Panc1 (cell line): Measurements from ENCODE around the gene CIBAR2. TPM values are rescaled to one million over a fixed set of nuclear protein-coding genes. Genes with fewer than 3 reads are reported as not detected.

Experiments
- ATAC-seq: fragments of 200-7000 bp; cut with Tn5 transposase; 2 replicates; pipeline ENCODE4 v1.9.1; 2020; ENCODE audit warnings: mild to moderate bottlenecking, moderate library complexity
- BruUV-seq: library from RNA; stranded (reverse); fragments of 400-500 nt; replicated peaks from 2 replicates; lab custom pipeline; 2021; lab: Mats Ljungman, UMichigan
- CTCF ChIA-PET: fragments of 300-600 bp; sonication (Branson Sonifier 250); formaldehyde crosslinking; loops from one replicate; lab custom pipeline; 2022; ENCODE audit warnings: antibody characterized with exemption; lab: Charles Lee
- POLR2A ChIA-PET: fragments of 300-600 bp; sonication (Branson Sonifier 250); formaldehyde crosslinking; loops from one replicate; lab custom pipeline; 2022; ENCODE audit warnings: antibody characterized with exemption; lab: Charles Lee
- DNase-seq: peaks from one replicate; pipeline ENCODE4 v3.0.0-alpha.2; 2010; ENCODE audit warnings: low read depth, low spot score
- H3K27ac ChIP-seq: 2 replicates; pipeline ENCODE4 v1.5.1; 2011; ENCODE audit warnings: mild to moderate bottlenecking, low read length, inconsistent platforms
- H3K27me3 ChIP-seq: fragments of 200-500 bp; sonication (Bioruptor generic); 2 replicates; pipeline ENCODE4 v1.6.0; 2014; ENCODE audit warnings: low read length, inconsistent platforms; ENCODE audit not compliant: control insufficient read depth, insufficient read depth
- H3K36me3 ChIP-seq: fragments of 200-500 bp; sonication (Bioruptor generic); 2 replicates; pipeline ENCODE4 v1.5.1; 2014; ENCODE audit warnings: inconsistent platforms, mild to moderate bottlenecking, low read length, moderate library complexity; ENCODE audit not compliant: control insufficient read depth, insufficient read depth
- H3K4me1 ChIP-seq: 2 replicates; pipeline ENCODE4 v1.5.1; 2011; ENCODE audit warnings: inconsistent platforms, mild to moderate bottlenecking, low read length, moderate library complexity; ENCODE audit not compliant: control insufficient read depth, insufficient read depth
- H3K4me3 ChIP-seq, 2 experiments: 2 replicates each; pipeline ENCODE4 v1.5.1; 2011 to 2012; ENCODE audit warnings: low read depth in 2 of 2, low read length in 2 of 2, mild to moderate bottlenecking in 2 of 2, inconsistent platforms in 1 of 2, moderate library complexity in 1 of 2
- H3K9me3 ChIP-seq: fragments of 200-500 bp; sonication (Bioruptor generic); 2 replicates; pipeline ENCODE4 v1.5.1; 2014; ENCODE audit warnings: low read depth, mild to moderate bottlenecking, inconsistent platforms, low read length, moderate library complexity; ENCODE audit not compliant: control insufficient read depth, insufficient read depth
- CTCF ChIP-seq: fragments of 450-650 bp; IDR thresholded peaks from 2 replicates; pipeline ENCODE4 v1.5.1; 2017; ENCODE audit warnings: mild to moderate bottlenecking
- POLR2AphosphoS5 ChIP-seq: IDR thresholded peaks from 2 replicates; pipeline ENCODE4 v1.6.1; 2012; ENCODE audit warnings: mild to moderate bottlenecking, low read depth, low read length, moderate library complexity
- REST ChIP-seq, 2 experiments: IDR thresholded peaks; 2 replicates each; pipeline ENCODE4 v1.6.1; 2011 to 2012; ENCODE audit warnings: low read depth in 2 of 2, control low read depth in 1 of 2, low read length in 1 of 2, mild to moderate bottlenecking in 1 of 2, moderate library complexity in 1 of 2; ENCODE audit not compliant: insufficient read depth in 1 of 2
- SIN3A ChIP-seq: IDR thresholded peaks from 2 replicates; pipeline ENCODE4 v1.6.1; 2012; ENCODE audit warnings: low read depth, mild to moderate bottlenecking, low read length, moderate library complexity, borderline replicate concordance; ENCODE audit not compliant: insufficient read depth
- TCF7L2 ChIP-seq: IDR thresholded peaks from 2 replicates; pipeline ENCODE4 v1.6.1; 2011; ENCODE audit warnings: mild to moderate bottlenecking, low read depth, low read length, inconsistent platforms
- in situ Hi-C: cut with HindIII; loops from 2 replicates; pipeline ENCODE4 v1.10.0; 2016; ENCODE audit warnings: low sequenced_read_pairs, low pct_unique_long_range_greater_than_20kb
- intact Hi-C: fragments of 100-400 bp; cut with micrococcal nuclease; formaldehyde crosslinking; loops from one replicate; pipeline ENCODE4 v1.10.0; 2022; ENCODE audit not compliant: unreplicated experiment
- total RNA-seq: library from RNA; stranded (reverse); gene quantifications from one replicate; pipeline ENCODE4 v1.2.1, GENCODE V29; 2021; ENCODE audit not compliant: unreplicated experiment

Gene CIBAR2
- total RNA-seq, 1 experiment from 2014 or later, result not detected

GRCh38 chr16:85136702-85137322 is 24.5 kb upstream of the CIBAR2 start:
- BruUV-seq, result no TSS peak
- peaks cover 3% of the 10 kb centered on the region; the same call in 1 of the 2 replicates for H3K4me1 ChIP-seq
- POLR2A ChIA-PET, result no interaction called here
- TF ChIP-seq SIN3A (no peak), POLR2AphosphoS5 (no peak), TCF7L2 (no peak)
- no peaks in the 10 kb centered on the region for H3K27me3 ChIP-seq
- ATAC-seq, result peak; percentile 55; the same call in 1 of the 2 replicates
- no peak for DNase-seq
- H3K36me3 ChIP-seq, result no peaks in the 10 kb centered on the region
- CTCF ChIA-PET, result no interaction called here
- in situ Hi-C loops, result no loop called here
- no peaks in the 10 kb centered on the region for H3K9me3 ChIP-seq
- no peak overlapping the region for H3K27ac ChIP-seq
- intact Hi-C loops, result no loop called here
- no peak overlapping the region for H3K4me3 ChIP-seq

GRCh38 chr16:85136213-85136701 is 24.0 kb upstream of the CIBAR2 start:
- intact Hi-C loops (no loop called here), in situ Hi-C loops (no loop called here)
- Histone ChIP-seq H3K4me1 (peaks cover 3% of the 10 kb centered on the region; the same call in 1 of the 2 replicates), H3K4me3 (no peak overlapping the region), H3K36me3 (no peaks in the 10 kb centered on the region), H3K9me3 (no peaks in the 10 kb centered on the region), H3K27ac (no peak overlapping the region), H3K27me3 (no peaks in the 10 kb centered on the region)
- TF ChIP-seq POLR2AphosphoS5, result no peak
- CTCF ChIA-PET, result no interaction called here
- BruUV-seq, result no TSS peak
- ATAC-seq (no peak), DNase-seq (no peak)
- POLR2A ChIA-PET, result no interaction called here

GRCh38 chr16:85134789-85135142 is 22.5 kb upstream of the CIBAR2 start:
- H3K36me3 ChIP-seq, result no peaks in the 10 kb centered on the region
- H3K27ac ChIP-seq, result no peak overlapping the region
- ATAC-seq, result no peak
- no TSS peak for BruUV-seq
- no peak for DNase-seq
- H3K4me3 ChIP-seq, result no peak overlapping the region
- no peaks in the 10 kb centered on the region for H3K27me3 ChIP-seq
- no peaks in the 10 kb centered on the region for H3K9me3 ChIP-seq
- ChIA-PET CTCF (no interaction called here), POLR2A (no interaction called here)
- TF ChIP-seq CTCF, result no peak
- no peak for TF ChIP-seq REST (IDR thresholded peaks at IDR 0.05; ENCODE audit: insufficient read depth in 1 of 2, low read depth in 2 of 2, low read length in 1 of 2)
- TF ChIP-seq SIN3A, result no peak
- peaks cover 3% of the 10 kb centered on the region; the same call in 1 of the 2 replicates for H3K4me1 ChIP-seq
- in situ Hi-C loops (no loop called here), intact Hi-C loops (no loop called here)
